RWPE1 (cell line): Measurements from ENCODE around the gene OR51A7.
"Not testable (repeated sequence)": the region's sequence is repeated elsewhere in the genome, so short reads cannot be mapped to it uniquely, and the experiment has no call there.

ENCODE experiments used
- CTCF ChIA-PET: fragments of 350-600 bp; sonication (Branson Sonifier 250); formaldehyde crosslinking; extraction: SDS; loops from one replicate; lab custom pipeline; 2021; lab: Yijun Ruan, JAX
- POLR2A ChIA-PET: fragments of 400-600 bp; formaldehyde crosslinking; extraction: SDS; loops from one replicate; lab custom pipeline; 2020; ENCODE audit warnings: antibody characterized with exemption; ENCODE audit not compliant: low non-redundant PET; lab: Yijun Ruan, JAX
- DNase-seq: peaks from one replicate; pipeline ENCODE4 v3.0.0; 2012; ENCODE audit warnings: low spot score
- H3K27ac ChIP-seq: fragments of 450-650 bp; 2 replicates; pipeline ENCODE4 v1.5.1; 2017
- TF ChIP-seq, protein P1 (sequence below): fragments of 450-650 bp; conservative IDR thresholded peaks from 2 replicates; pipeline ENCODE4 v1.5.1; 2017; ENCODE audit warnings: low read depth, mild to moderate bottlenecking

Gene OR51A7

DNA sequence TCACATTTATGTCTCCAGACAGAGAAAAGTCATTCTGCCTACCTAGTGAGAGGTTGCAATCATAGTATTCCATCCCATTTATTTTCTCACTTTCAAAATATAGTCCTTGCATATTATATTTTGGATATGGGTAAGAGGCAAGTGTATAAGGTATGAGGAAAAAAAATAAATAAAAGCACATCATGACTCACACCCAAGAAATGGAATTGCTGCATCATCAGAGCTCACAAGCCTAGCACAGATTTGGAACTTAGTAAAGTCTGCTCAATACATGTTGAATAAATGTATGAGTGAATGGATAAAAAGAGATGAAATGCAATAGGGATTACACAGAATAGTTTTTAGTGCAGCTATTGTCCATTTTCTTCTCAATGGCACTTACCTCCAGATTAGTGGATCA, 23.0 kb downstream of the OR51A7 start:
- no peak for DNase-seq
- POLR2A ChIA-PET = no interaction called here

GRCh38 chr11:4932751-4933150, 29.2 kb downstream of the OR51A7 start:
- POLR2A ChIA-PET = no interaction called here
- CTCF ChIA-PET = no interaction called here
- no peak for DNase-seq
- no peak overlapping the region for H3K27ac ChIP-seq
- TF ChIP-seq, protein P1, sequence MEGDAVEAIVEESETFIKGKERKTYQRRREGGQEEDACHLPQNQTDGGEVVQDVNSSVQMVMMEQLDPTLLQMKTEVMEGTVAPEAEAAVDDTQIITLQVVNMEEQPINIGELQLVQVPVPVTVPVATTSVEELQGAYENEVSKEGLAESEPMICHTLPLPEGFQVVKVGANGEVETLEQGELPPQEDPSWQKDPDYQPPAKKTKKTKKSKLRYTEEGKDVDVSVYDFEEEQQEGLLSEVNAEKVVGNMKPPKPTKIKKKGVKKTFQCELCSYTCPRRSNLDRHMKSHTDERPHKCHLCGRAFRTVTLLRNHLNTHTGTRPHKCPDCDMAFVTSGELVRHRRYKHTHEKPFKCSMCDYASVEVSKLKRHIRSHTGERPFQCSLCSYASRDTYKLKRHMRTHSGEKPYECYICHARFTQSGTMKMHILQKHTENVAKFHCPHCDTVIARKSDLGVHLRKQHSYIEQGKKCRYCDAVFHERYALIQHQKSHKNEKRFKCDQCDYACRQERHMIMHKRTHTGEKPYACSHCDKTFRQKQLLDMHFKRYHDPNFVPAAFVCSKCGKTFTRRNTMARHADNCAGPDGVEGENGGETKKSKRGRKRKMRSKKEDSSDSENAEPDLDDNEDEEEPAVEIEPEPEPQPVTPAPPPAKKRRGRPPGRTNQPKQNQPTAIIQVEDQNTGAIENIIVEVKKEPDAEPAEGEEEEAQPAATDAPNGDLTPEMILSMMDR = no peak

More for the DNA sequence above, 23.0 kb downstream of the OR51A7 start:
- TF ChIP-seq, protein P1 = no peak
- CTCF ChIA-PET = no interaction called here
- no peak overlapping the region for H3K27ac ChIP-seq

GRCh38 chr11:4936745-4937144, 33.2 kb downstream of the OR51A7 start:
- POLR2A ChIA-PET = no interaction called here
- DNase-seq = no peak
- TF ChIP-seq, protein P1 = no peak
- CTCF ChIA-PET = no interaction called here
- no peak overlapping the region for H3K27ac ChIP-seq

- DNase-seq = no peak
- TF ChIP-seq, protein P1 = no peak
- CTCF ChIA-PET = no interaction called here
- H3K27ac ChIP-seq = no peak within 1 kb of the TSS
- POLR2A ChIA-PET = no interaction called here
Observed at GRCh38 chr11:4947505-4947904, 43.9 kb downstream of the OR51A7 start, which contains the start of gene OR51A4. Gene OR51A4, minus strand, starts transcription at chr11:4947605. Its CDS starts 505 bp downstream, at chr11:4947100.

DNA sequence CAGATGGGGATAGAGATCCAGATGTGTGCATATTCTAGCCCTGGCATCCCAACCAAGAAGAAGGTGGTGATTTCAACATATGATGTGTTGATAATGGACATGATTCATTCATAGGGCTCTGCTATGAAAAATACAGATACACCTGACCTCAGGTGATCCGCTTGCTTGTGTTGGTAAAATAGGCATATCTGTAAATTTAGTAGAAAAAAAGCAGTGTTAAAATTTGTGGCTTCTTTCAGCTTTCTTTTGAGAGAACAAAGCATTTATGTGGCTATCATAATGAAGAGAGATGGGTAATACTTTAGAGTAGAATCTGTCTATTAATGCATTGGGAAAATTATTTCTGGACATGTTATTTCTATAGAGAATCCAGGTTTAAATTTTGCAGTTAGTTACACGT, 52.0 kb downstream of the OR51A7 start, which contains the start of gene OR51A2:
TSS of gene OR51A2 (minus strand) at position 101 of the 400 bp plus-strand sequence. CDS start at position 101, 0 bp downstream.
- DNase-seq, POLR2A ChIA-PET, H3K27ac ChIP-seq: not testable (repeated sequence)
- CTCF ChIA-PET = interaction anchor here (0.7 kb wide), 1 partner anchor 41 kb away, joined by 3 read pairs; no protein-coding TSS in a partner anchor

GRCh38 chr11:4957396-4957795, 53.8 kb downstream of the OR51A7 start:
- no peak overlapping the region for H3K27ac ChIP-seq
- ChIA-PET POLR2A (no interaction called here), CTCF (no interaction called here)
- DNase-seq = no peak
- TF ChIP-seq, protein P1 = no peak
